Prostate gland (tissue), 2 donors: ENCODE measurements around the gene SLC39A13. TPM values are rescaled to one million over a fixed set of nuclear protein-coding genes. Genes with fewer than 3 reads are reported as not detected.

ENCODE experiments used
- DNase-seq: peaks from one replicate; pipeline ENCODE4 v3.0.0-alpha.2; 2019; ENCODE audit warnings: low spot score
- H3K27ac ChIP-seq, 2 donors: fragments of 200-600 bp; sonication (generic); 2 replicates each; pipeline ENCODE4 v1.5.1; 2017 to 2019
- H3K27me3 ChIP-seq: fragments of 200-600 bp; sonication (generic); replicated peaks from 2 replicates; pipeline ENCODE4 v1.5.1; 2019; ENCODE audit not compliant: insufficient read depth
- H3K36me3 ChIP-seq, 2 donors: fragments of 200-600 bp; sonication (generic); 1 replicate in 1 of 2; 2 replicates in 1 of 2; pipeline versions ENCODE4 v1.5.1 to v1.8.1; 2017 to 2019
- H3K4me1 ChIP-seq: fragments of 200-600 bp; sonication (generic); replicated peaks from 2 replicates; pipeline ENCODE4 v1.5.1; 2019
- H3K4me3 ChIP-seq, 2 donors: fragments of 200-600 bp; sonication (generic); 2 replicates each; pipeline ENCODE4 v1.5.1; 2017 to 2019
- H3K9me3 ChIP-seq: fragments of 200-600 bp; sonication (generic); 2 replicates; pipeline ENCODE4 v1.5.1; 2017
- CTCF ChIP-seq, 4 experiments: fragments of 200-600 bp in 2 of 4; fragments of 450-650 bp in 2 of 4; sonication (generic) in 2 of 4; IDR thresholded peaks; 1 replicate in 3 of 4; 2 replicates in 1 of 4; pipeline ENCODE4 v1.5.1; 2016 to 2019; ENCODE audit warnings: antibody characterized with exemption in 4 of 4, mild to moderate bottlenecking in 2 of 4, moderate library complexity in 2 of 4
- POLR2A ChIP-seq: fragments of 450-650 bp; IDR thresholded peaks from one replicate; pipeline ENCODE4 v1.6.1; 2016; ENCODE audit warnings: antibody characterized with exemption, mild to moderate bottlenecking
- POLR2AphosphoS5 ChIP-seq: sonication (generic); formaldehyde crosslinking; IDR thresholded peaks from one replicate; pipeline ENCODE4 v1.6.1; 2017; ENCODE audit warnings: antibody characterized with exemption
- WGBS: methylation state at CpG from one replicate; pipeline ENCODE4 v1.1.5; 2018; 5-methylcytosine and 5-hydroxymethylcytosine counted together
- intact Hi-C: fragments of 100-400 bp; cut with DNase I; formaldehyde crosslinking; loops from one replicate; pipeline ENCODE4 v1.14.2; 2022
- total RNA-seq, 2 donors: library from RNA; depleted of rRNA; stranded (reverse); fragments of >200 nt; gene quantifications; one replicate each; pipeline ENCODE4 v1.1.0, GENCODE V29; 2016

SLC39A13 gene
- total RNA-seq, 2 donors from 2014 or later = 53.1 to 93.7 TPM

GRCh38 chr11:47410370-47411264, 2.2 kb downstream of the SLC39A13 start:
- intact Hi-C loops = no loop called here
- TF ChIP-seq CTCF (IDR thresholded peaks at IDR 0.05) = no peak
- TF ChIP-seq POLR2AphosphoS5 = no peak
- TF ChIP-seq POLR2A = no peak
- H3K4me3 ChIP-seq = no peak overlapping the region
- H3K27me3 ChIP-seq = no peaks in the 10 kb centered on the region
- H3K4me1 ChIP-seq = peaks cover 8% of the 10 kb centered on the region
- no peak overlapping the region for H3K27ac ChIP-seq
- no peaks in the 10 kb centered on the region for H3K9me3 ChIP-seq
- 74% methylated on average over 12 of the region's 12 CpGs for WGBS
- peaks cover 0 to 3% of the 10 kb centered on the region in 2 donors for H3K36me3 ChIP-seq
- DNase-seq = no peak

GRCh38 chr11:47411884-47412746, 3.7 kb downstream of the SLC39A13 start:
- DNase-seq = no peak
- Histone ChIP-seq H3K36me3 (peaks cover 0 to 3% of the 10 kb centered on the region in 2 donors), H3K9me3 (no peaks in the 10 kb centered on the region), H3K27ac (no peak overlapping the region), H3K4me3 (no peak overlapping the region), H3K4me1 (peaks cover 8% of the 10 kb centered on the region), H3K27me3 (no peaks in the 10 kb centered on the region)
- 71% methylated on average over 9 of the region's 12 CpGs for WGBS
- TF ChIP-seq POLR2A (no peak), CTCF (IDR thresholded peaks at IDR 0.05) (peak; percentile 34 to 62 (median 46))
- intact Hi-C loops = no loop called here

- peaks cover 3 to 8% of the 10 kb centered on the region in 2 donors for H3K36me3 ChIP-seq
- intact Hi-C loops = no loop called here
- peaks cover 8% of the 10 kb centered on the region for H3K4me1 ChIP-seq
- H3K27ac ChIP-seq = peak overlapping the region in 1 of 2 donors; percentile 22
- TF ChIP-seq POLR2AphosphoS5 (no peak), CTCF (IDR thresholded peaks at IDR 0.05) (no peak), POLR2A (no peak)
- DNase-seq = no peak
- WGBS = 87% methylated on average over 13 of the region's 13 CpGs
- no peak overlapping the region for H3K4me3 ChIP-seq
- H3K9me3 ChIP-seq = no peaks in the 10 kb centered on the region
- H3K27me3 ChIP-seq = no peaks in the 10 kb centered on the region
Observed at GRCh38 chr11:47413351-47413750, 5.0 kb downstream of the SLC39A13 start.

GRCh38 chr11:47413908-47414684, 5.7 kb downstream of the SLC39A13 start:
- no peak overlapping the region for H3K4me3 ChIP-seq
- H3K36me3 ChIP-seq = peaks cover 8 to 15% of the 10 kb centered on the region in 2 donors
- no peak for DNase-seq
- intact Hi-C loops = no loop called here
- no peaks in the 10 kb centered on the region for H3K27me3 ChIP-seq
- no peaks in the 10 kb centered on the region for H3K9me3 ChIP-seq
- H3K27ac ChIP-seq = peak overlapping the region; percentile 27 to 54
- no peak for TF ChIP-seq POLR2A
- no peak for TF ChIP-seq POLR2AphosphoS5
- TF ChIP-seq CTCF (IDR thresholded peaks at IDR 0.05) = no peak
- peaks cover 6% of the 10 kb centered on the region for H3K4me1 ChIP-seq
- 64% methylated on average over 16 of the region's 16 CpGs for WGBS
